Measurements from ENCODE around the gene ZZZ3. TPM values are rescaled to one million over a fixed set of nuclear protein-coding genes. Genes with fewer than 3 reads are reported as not detected.

Gene ZZZ3
- total and polyA plus RNA-seq, 2 donors (not counting 1 experiment from before 2014, with no cell fraction given) = 14.4 to 65.7 TPM

GRCh38 chr1:77639056-77639455 lies 43.4 kb downstream of the ZZZ3 start:
- intact Hi-C loops (cut with micrococcal nuclease) = no loop called here
- no peaks in the 10 kb centered on the region for H3K9me3 ChIP-seq (ENCODE audit: control extremely low read depth in 1 of 3, control insufficient read depth in 2 of 3, insufficient read depth in 1 of 3, low read length in 2 of 3)
- TF ChIP-seq EZH2 (IDR thresholded peaks at IDR 0.05; ENCODE audit: borderline replicate concordance, insufficient read depth, low read depth, low read length, poor library complexity, severe bottlenecking) = no peak
- TF ChIP-seq, protein P1, sequence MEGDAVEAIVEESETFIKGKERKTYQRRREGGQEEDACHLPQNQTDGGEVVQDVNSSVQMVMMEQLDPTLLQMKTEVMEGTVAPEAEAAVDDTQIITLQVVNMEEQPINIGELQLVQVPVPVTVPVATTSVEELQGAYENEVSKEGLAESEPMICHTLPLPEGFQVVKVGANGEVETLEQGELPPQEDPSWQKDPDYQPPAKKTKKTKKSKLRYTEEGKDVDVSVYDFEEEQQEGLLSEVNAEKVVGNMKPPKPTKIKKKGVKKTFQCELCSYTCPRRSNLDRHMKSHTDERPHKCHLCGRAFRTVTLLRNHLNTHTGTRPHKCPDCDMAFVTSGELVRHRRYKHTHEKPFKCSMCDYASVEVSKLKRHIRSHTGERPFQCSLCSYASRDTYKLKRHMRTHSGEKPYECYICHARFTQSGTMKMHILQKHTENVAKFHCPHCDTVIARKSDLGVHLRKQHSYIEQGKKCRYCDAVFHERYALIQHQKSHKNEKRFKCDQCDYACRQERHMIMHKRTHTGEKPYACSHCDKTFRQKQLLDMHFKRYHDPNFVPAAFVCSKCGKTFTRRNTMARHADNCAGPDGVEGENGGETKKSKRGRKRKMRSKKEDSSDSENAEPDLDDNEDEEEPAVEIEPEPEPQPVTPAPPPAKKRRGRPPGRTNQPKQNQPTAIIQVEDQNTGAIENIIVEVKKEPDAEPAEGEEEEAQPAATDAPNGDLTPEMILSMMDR (IDR thresholded peaks at IDR 0.05) = no peak
- H3K27me3 ChIP-seq (replicated peaks in 1 of 4; ENCODE audit: control extremely low read depth in 1 of 4, control insufficient read depth in 3 of 4, insufficient read depth in 4 of 4, low read length in 3 of 4) = no peaks in the 10 kb centered on the region
- H3K4me3 ChIP-seq (ENCODE audit: control extremely low read depth in 1 of 5, extremely low read depth in 1 of 5, insufficient read depth in 1 of 5, low read depth in 2 of 5, low read length in 4 of 5) = no peak overlapping the region
- CTCF ChIA-PET = interaction anchor here (0.7 kb wide), 1 partner anchor 24 kb away, joined by 3 read pairs; no protein-coding TSS in a partner anchor
- Mint-ChIP-seq H3K27me3 (no peaks in the 10 kb centered on the region), H3K4me1 (peaks cover 2% of the 10 kb centered on the region), H3K9me3 (ENCODE audit: insufficient read depth) (no peaks in the 10 kb centered on the region), H3K4me3 (no peak overlapping the region), H3K27ac (no peak overlapping the region)
- H3K79me2 ChIP-seq (ENCODE audit: control insufficient read depth, insufficient read depth, low read length) = peaks cover 33% of the 10 kb centered on the region
- no peak overlapping the region for H3K9ac ChIP-seq (ENCODE audit: low read length)
- ATAC-seq (ENCODE audit: low read depth) = no peak
- no CpG with 5 or more reads among the region's 3 CpGs for WGBS (ENCODE audit: insufficient coverage)
- H3K27ac ChIP-seq (ENCODE audit: low read length in 2 of 2) = no peak overlapping the region
- H2AFZ ChIP-seq (ENCODE audit: insufficient read depth, low read depth, low read length, poor library complexity, severe bottlenecking) = no peak overlapping the region
- H3K4me1 ChIP-seq (ENCODE audit: control insufficient read depth in 2 of 2, insufficient read depth in 2 of 2, low read length in 2 of 2) = no peaks in the 10 kb centered on the region
- H4K20me1 ChIP-seq (ENCODE audit: control insufficient read depth, insufficient read depth, low read length, poor library complexity, severe bottlenecking) = peaks cover 11% of the 10 kb centered on the region
- H3K4me2 ChIP-seq (replicated peaks; ENCODE audit: low read depth, low read length, poor library complexity, severe bottlenecking) = no peak overlapping the region
- POLR2A ChIA-PET = no interaction called here
- no peak for DNase-seq
- H3K36me3 ChIP-seq (replicated peaks in 1 of 2; ENCODE audit: control extremely low read depth in 1 of 2, control insufficient read depth in 1 of 2, extremely low read depth in 1 of 2, insufficient read depth in 2 of 2, low read length in 1 of 2) = peaks cover 11 to 18% of the 10 kb centered on the region in 2 experiments

DNA sequence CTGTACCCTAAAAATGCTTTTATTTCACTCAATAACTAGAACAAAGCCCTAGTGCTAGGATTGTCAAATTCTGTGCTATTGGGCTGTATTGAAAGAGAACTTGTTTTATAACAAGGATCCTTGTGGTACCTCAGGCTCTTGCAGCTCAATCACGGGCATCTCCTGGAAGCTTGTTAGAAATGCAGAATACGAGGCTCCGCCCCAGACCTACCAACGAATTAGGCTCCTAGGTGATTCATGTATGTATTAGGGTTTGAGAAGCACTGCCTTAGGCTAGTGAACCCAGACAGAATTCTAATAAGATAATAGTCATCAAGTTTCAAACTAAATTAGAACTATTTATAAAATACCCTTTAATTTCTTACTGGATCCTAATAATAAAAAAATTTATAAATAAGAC lies 45.6 kb downstream of the ZZZ3 start:
- CTCF ChIA-PET = no interaction called here
- intact Hi-C loops (cut with micrococcal nuclease) = no loop called here
- no peaks in the 10 kb centered on the region for H3K4me1 ChIP-seq (ENCODE audit: control insufficient read depth in 2 of 2, insufficient read depth in 2 of 2, low read length in 2 of 2)

More for the DNA sequence above, 45.6 kb downstream of the ZZZ3 start:
- Histone ChIP-seq H3K4me3 (ENCODE audit: control extremely low read depth in 1 of 5, extremely low read depth in 1 of 5, insufficient read depth in 1 of 5, low read depth in 2 of 5, low read length in 4 of 5) (no peak overlapping the region), H2AFZ (ENCODE audit: insufficient read depth, low read depth, low read length, poor library complexity, severe bottlenecking) (no peak overlapping the region), H3K27me3 (replicated peaks in 1 of 4; ENCODE audit: control extremely low read depth in 1 of 4, control insufficient read depth in 3 of 4, insufficient read depth in 4 of 4, low read length in 3 of 4) (no peaks in the 10 kb centered on the region), H3K79me2 (ENCODE audit: control insufficient read depth, insufficient read depth, low read length) (peaks cover 15% of the 10 kb centered on the region), H3K9me3 (ENCODE audit: control extremely low read depth in 1 of 3, control insufficient read depth in 2 of 3, insufficient read depth in 1 of 3, low read length in 2 of 3) (no peaks in the 10 kb centered on the region), H3K4me2 (replicated peaks; ENCODE audit: low read depth, low read length, poor library complexity, severe bottlenecking) (no peak overlapping the region), H3K27ac (ENCODE audit: low read length in 2 of 2) (no peak overlapping the region), H3K9ac (ENCODE audit: low read length) (no peak overlapping the region), H4K20me1 (ENCODE audit: control insufficient read depth, insufficient read depth, low read length, poor library complexity, severe bottlenecking) (peaks cover 4% of the 10 kb centered on the region), H3K36me3 (replicated peaks in 1 of 2; ENCODE audit: control extremely low read depth in 1 of 2, control insufficient read depth in 1 of 2, extremely low read depth in 1 of 2, insufficient read depth in 2 of 2, low read length in 1 of 2) (peaks cover 13 to 32% of the 10 kb centered on the region in 2 experiments)
- TF ChIP-seq EZH2 (IDR thresholded peaks at IDR 0.05; ENCODE audit: borderline replicate concordance, insufficient read depth, low read depth, low read length, poor library complexity, severe bottlenecking) = no peak
- TF ChIP-seq, protein P1 (IDR thresholded peaks at IDR 0.05) = no peak
- H3K4me1 Mint-ChIP-seq = peaks cover 2% of the 10 kb centered on the region
- H3K27me3 Mint-ChIP-seq = no peaks in the 10 kb centered on the region
- H3K9me3 Mint-ChIP-seq (ENCODE audit: insufficient read depth) = no peaks in the 10 kb centered on the region
- no peak overlapping the region for H3K27ac Mint-ChIP-seq
- DNase-seq (no peak), ATAC-seq (ENCODE audit: low read depth) (no peak)
- WGBS (ENCODE audit: insufficient coverage) = 100% methylated on average over 3 of the region's 4 CpGs
- POLR2A ChIA-PET = no interaction called here
- no peak overlapping the region for H3K4me3 Mint-ChIP-seq

Small RNA genes lying within 50 kb of the gene (small RNA-seq; reads per million reads assigned to genes)
- not detected for gene RN7SL370P (ENCODE audit: insufficient read length, low read depth, low replicate concordance)

Other genes starting within 250 kb of the ZZZ3 start
- gene USP33, start 77.2 kb upstream of the ZZZ3 start, total RNA-seq = 83.4 and 95.6 TPM in 2 replicates
- gene USP33, start 77.2 kb upstream of the ZZZ3 start, polyA plus RNA-seq = 24.8 and 39.6 TPM in 2 replicates
- 18.0 and 20.9 TPM in 2 replicates for gene MIGA1, start 97.0 kb upstream of the ZZZ3 start, total RNA-seq
- gene MIGA1, start 97.0 kb upstream of the ZZZ3 start, polyA plus RNA-seq = 5.0 and 6.1 TPM in 2 replicates
- gene NEXN, start 206.0 kb upstream of the ZZZ3 start, total RNA-seq = 0.39 and 0.81 TPM in 2 replicates
- 0.07 and 0.09 TPM in 2 replicates for gene NEXN, start 206.0 kb upstream of the ZZZ3 start, polyA plus RNA-seq

Data from B cell (primary cell).